GM18505 (cell line): Measurements from ENCODE around the gene NUP50.

Experiments used
- ATAC-seq: cut with Tn5 transposase; IDR thresholded peaks from one replicate; pipeline ENCODE4 v1.9.1; 2021; ENCODE audit not compliant: unreplicated experiment
- POLR2A ChIP-seq: IDR thresholded peaks from 4 replicates; pipeline ENCODE4 v1.6.1; 2011; ENCODE audit warnings: borderline replicate concordance; ENCODE audit not compliant: insufficient read depth, insufficient read length; ENCODE audit errors: extremely low read depth

The NUP50 gene

DNA sequence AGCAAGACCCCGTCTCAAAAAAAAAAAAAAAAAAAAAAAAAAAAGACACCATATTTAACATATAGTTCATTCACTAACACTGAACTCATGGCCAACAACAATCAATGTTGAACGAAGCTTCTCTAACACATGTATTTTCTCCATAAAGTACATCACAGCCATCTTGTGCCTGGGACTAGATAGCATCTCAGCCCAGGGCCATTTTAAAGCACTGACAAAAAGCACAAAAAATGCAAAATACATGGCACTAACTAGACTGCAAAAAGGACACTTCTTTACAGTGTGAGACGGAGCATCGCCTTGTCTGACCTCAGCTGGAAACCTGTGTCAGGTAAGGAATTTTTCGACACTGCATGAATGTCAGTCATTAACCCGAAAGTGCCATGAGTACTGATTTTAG is 53.6 kb downstream of the NUP50 start:
- TF ChIP-seq POLR2A, result no peak

DNA sequence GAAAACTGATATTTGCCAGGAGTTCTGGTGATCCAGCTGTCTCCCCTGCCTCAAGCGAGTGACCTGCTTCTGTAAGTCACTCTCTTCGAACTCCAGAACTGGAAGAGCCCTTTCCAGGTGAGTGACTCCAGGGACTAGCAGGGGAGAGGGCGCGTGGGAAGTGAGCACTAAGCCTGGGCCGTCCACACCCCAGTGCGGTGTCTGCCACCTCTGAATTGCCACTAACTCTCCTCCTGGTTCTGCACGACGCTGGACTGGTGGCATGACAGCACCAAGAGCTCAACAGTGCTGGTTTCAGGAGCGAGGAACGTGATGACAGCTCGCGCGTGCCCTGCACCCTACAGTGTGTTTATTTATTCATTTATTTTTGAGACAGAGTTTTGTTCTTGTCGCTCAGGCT is 54.1 kb downstream of the NUP50 start:
- no peak for TF ChIP-seq POLR2A
- ATAC-seq, result no peak

More for the DNA sequence above, 53.6 kb downstream of the NUP50 start:
- no peak for ATAC-seq

DNA sequence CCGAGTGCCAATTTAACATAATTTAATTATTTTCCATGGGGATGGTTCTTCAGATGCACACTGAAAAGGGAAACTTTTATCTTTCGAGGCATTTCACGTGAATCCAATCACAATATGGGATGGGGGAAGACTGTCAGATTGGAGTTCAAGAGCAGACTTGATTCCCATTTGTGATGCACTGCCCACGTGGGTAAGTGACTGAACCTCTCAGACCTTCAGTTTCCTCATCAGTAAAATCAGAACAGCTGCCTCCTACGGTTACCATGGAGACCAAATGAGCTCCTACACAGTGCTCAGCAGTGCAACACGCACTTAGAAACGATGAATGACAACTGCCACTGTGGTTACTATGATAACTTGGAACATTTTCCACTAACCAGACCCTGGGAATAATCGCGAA is 55.3 kb downstream of the NUP50 start:
- TF ChIP-seq POLR2A, result no peak
- no peak for ATAC-seq

DNA sequence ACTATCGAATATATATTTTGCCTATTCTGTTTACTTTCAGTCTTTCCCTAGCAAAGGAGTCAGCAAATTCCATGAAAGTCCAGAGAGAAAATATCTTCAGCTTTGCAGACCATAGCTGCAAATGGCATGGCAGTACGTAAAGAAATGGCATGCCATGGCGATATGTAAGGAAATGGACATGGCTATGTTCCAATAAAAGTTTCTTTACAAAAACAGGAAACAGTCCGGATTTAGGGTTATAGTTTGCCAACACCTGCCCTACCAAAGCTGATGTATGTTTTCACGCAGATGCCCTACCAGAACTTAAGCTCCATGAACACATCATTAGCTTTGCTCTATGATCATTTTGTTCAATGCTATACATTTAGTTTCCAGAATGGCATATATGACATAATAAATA is 57.5 kb downstream of the NUP50 start:
- no peak for TF ChIP-seq POLR2A
- ATAC-seq, result no peak

DNA sequence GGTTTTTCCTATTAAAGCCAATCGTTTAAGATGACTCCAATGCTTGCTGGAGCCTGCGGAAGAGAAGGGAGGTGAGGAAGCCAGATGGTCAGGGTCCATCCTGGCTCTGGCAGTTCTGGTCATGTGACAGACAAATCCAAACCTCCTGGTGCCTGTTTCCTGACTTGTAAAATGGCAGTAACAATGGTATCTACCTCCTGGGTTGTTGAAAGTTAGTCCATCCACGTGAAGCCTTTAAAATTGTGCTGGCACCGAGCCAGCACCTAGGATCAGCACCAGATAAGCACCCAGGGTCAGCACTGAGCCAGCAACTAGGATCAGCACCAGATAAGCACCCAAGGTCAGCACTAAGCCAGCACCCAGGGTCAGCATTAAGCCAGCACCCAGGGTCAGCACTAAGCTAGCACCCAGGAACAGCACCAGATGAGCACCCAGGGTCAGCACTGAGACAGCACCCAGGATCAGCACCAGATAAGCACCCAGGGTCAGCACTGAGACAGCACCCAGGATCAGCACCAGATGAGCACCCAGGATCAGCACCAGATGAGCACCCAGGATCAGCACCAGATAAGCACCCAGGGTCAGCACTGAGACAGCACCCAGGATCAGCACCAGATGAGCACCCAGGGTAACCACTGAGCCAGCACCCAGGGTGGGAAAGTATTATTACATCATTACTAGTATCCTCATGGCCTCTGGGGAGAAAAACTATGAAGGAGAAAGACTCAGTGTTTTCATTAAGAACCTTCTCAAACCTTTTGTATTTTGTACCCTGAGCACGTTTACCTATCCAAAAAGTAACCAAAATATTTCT is 59.8 kb downstream of the NUP50 start:
- no peak for TF ChIP-seq POLR2A
- no peak for ATAC-seq

DNA sequence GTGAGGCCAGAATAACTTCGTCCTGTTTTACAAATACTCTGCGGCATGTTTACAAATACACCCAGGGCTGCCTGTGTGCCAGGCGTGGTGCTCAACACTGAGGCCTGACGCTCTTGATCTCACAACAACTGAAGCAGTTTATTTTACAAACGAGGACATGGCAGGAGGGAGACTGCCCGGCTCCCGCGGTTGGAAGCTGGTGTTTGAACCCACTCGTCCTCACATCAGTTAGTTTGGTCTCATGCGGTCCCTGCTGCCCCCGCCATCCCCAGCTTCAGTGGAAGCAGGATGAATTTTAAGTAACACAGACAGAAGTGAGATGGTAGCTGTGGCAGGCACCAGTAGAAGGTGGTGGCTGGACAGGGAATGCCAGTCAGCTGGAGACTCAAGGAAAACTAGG is 60.6 kb downstream of the NUP50 start:
- no peak for ATAC-seq
- TF ChIP-seq POLR2A, result no peak

DNA sequence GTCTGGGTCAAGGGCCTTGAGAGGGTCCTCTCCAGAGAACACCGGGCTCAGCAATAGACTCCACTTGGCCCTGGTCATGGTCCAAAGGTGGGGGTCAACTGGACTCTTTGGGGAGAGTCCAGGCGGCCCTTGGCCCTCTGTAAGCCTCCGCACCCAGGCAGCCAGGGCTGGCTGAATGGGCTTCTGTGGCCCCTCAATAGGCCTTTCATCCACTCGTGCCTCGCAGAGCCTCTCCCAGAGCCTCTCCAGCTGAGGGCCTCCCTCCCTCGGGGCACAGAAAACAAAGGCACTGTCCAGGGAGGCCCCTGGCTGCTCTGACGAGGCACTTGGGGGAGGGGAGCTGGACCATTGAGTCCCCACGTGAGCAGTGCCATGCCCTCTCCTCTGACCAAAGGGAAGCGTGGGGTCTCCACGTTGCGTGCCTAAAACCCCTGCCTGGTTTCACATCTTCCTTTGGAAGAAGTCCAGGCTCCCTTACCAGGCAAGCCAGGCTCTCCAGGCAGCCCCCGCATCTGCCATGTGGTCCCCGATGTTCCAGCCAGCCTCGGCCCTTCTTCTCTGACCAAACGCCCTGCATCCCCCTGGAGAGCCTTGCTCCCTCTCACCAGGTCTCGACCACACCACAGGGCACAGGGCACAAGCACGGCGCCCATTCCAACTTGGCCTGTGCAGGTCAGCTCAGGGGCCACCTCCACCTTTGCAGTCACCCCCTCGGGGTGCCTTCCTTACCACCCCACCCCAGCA is 61.4 kb downstream of the NUP50 start:
- ATAC-seq, result no peak
- no peak for TF ChIP-seq POLR2A

DNA sequence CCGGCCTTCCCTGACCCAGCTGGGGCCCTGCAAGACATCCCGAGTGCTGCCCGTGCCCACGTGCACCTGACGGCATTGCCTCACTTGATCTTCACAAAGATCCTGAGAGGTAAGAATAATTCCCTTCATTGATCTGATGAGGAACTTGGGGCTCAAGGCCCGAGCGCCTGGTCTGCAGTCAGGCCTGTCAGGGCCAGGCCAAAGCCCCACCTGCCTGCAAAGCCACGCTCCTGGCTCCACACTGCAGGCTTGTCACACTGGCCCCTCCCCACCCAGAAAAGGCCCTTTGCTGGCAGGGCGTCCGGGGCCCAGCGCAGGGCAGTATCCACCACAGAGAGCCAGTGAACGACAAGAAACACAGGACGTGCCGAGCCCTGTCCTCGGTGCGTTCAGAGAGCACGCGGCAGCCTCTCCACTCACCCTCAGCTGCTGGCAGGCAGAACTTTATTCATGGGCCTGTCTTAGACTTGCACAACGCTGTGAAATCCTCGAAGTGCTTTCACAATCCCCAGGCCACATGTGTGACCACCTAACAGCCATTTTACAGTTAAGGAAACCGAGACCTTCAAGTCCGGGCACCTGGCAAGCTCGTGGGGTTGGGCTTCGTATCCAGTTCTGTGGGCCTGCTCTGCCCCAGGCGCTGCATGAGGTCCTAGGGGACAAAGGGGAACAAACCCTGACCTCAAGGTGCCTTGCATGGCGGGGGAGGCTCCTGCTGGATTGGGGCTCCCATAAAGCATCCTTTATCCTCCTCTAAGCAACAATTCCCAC is 62.2 kb downstream of the NUP50 start:
- TF ChIP-seq POLR2A, result no peak
- ATAC-seq, result no peak

DNA sequence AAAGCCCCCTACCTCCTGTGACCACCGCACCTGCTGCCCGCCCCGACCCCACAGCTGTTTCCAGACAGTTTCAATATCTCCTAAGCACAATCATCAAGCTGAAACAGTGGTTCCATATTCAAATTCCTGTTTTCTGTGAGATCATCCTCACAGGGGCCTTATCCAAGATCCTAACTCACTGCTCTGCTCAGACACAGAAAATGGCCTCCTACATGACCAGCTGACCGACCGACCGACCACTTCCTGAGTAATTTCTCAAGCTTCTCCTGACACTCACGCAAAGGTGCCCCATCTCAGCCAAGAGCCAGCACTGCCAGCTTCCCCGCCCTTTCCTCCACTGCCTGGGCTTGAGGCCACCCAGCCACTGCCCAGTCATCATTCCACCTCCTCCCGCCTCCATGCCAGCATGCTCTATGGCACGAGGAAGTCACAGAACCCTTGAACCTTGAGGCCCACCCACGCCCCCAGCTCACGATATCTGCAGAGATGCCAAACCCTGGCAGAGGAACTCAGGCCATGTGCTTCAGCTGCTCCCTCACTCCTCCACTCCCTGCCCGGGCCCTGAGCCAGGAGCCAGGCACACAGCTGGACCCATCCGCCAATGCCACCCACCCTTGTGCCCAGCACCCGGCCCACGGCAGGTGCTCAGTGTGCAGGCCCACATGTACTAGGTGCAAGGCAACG is 62.9 kb downstream of the NUP50 start:
- no peak for TF ChIP-seq POLR2A
- ATAC-seq, result no peak

DNA sequence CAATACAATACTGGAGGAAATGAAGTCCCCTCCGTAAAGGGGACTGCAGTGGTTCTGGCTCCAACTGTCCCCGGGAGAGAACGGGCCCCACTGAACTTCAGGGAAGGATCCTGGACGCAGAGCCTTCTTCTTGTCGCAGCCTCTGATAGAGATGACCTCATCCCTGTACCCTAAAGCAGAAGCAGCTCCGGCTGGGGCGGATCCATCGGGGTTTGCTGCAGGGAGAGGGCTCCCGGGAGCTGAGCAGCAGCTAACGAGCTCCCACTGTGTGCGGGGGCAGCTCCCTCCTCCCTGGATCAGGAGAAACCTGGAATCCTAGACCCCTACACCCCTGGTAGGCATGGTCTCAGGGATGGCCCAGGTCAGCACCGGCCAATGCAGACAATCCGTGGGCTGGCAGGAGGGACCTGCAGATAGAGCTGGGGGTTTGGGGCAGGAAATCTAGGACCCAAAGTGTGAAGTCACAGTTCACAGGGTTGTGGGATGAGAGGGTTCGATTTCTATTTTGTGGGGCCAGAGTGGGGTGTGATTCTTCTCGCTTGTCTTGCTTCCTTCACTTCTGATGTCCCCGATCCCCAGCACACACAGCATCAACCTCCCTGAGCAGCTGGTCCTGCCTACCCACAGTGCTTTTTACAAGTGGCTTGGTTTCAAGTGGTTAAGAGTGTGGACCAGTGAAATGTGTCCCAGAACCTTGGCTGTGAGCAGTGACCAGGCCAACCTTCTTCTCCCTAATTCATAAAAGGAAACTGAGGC is 64.1 kb downstream of the NUP50 start:
- TF ChIP-seq POLR2A, result no peak
- ATAC-seq, result no peak

DNA sequence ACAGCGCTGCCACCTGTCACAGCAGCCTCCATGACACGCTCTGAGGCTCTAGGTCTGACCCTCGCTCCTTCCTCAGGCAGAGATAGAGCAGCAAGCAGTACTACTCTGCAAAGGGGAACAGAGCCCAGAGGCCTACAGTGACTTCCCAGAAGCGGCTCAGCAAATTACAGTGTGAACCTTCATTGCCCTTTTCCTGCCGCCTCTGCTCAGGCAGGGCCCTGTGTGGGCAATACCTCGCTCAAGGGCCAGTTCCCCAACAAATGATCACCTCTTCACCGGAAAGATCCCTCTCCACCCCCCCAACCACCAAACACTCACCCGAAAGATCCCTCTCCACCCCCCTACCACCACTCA is 64.7 kb downstream of the NUP50 start:
- no peak for TF ChIP-seq POLR2A
- ATAC-seq, result no peak

DNA sequence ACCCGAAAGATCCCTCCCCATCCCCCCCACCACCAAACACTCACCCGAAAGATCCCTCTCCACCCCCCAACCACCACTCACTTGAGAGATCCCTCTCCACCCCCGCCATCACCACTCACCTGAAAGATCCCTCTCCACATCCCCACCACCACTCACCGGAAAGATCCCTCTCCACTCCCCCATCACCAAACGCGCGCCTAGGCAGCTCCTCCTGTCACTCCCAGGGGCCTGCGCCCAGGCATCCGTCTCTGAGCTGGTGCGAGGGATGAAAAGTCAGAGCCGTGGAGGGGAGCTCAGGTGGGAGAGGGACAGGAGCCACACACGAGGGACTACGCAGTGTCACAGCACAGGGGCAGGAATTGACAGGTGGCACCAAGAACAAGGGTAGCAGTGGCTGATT is 65.5 kb downstream of the NUP50 start:
- no peak for ATAC-seq
- TF ChIP-seq POLR2A, result no peak
